HepG2 (cell line): Measurements from ENCODE around the gene CCL27. TPM values are rescaled to one million over a fixed set of nuclear protein-coding genes. Genes with fewer than 3 reads are reported as not detected.

ENCODE experiments used
- ATAC-seq: fragments of 200-7000 bp; cut with Tn5 transposase; 3 replicates; pipeline ENCODE4 v1.9.1; 2020; ENCODE audit warnings: mild to moderate bottlenecking, moderate library complexity
- BruUV-seq: library from RNA; stranded (reverse); fragments of 400-500 nt; replicated peaks from 2 replicates; lab custom pipeline; 2021; lab: Mats Ljungman, UMichigan
- CTCF ChIA-PET: fragments of 300-600 bp; formaldehyde crosslinking; extraction: SDS; loops from one replicate; lab custom pipeline; 2021; ENCODE audit warnings: low total read pairs, inconsistent platforms, low intra/inter-chr PET ratio; lab: Yijun Ruan, JAX
- POLR2A ChIA-PET: fragments of 350-600 bp; sonication (Branson Sonifier 250); formaldehyde crosslinking; loops from one replicate; lab custom pipeline; 2020; ENCODE audit warnings: antibody characterized with exemption, inconsistent platforms; lab: Yijun Ruan, JAX
- DNase-seq: peaks from one replicate; pipeline ENCODE4 v3.0.0-alpha.2; 2015; ENCODE audit warnings: low spot score
- FAIRE-seq: peaks from 3 replicates; lab custom pipeline; 2011; peaks lifted over from hg19 to GRCh38; lab: Jason Lieb, UNC
- H2AFZ ChIP-seq: one replicate; pipeline ENCODE4 v1.6.1; 2011; ENCODE audit warnings: low read length, inconsistent platforms
- H3K27ac ChIP-seq: fragments of 300-600 bp; 3 replicates; pipeline ENCODE4 v1.8.0; 2011; ENCODE audit warnings: mixed run types, mild to moderate bottlenecking, mixed read lengths, low read length, inconsistent platforms; ENCODE audit not compliant: insufficient read depth; ENCODE audit errors: extremely low read length
- H3K27me3 ChIP-seq, 2 experiments: fragments of 200-600 bp in 1 of 2; 2 replicates in 1 of 2; 3 replicates in 1 of 2; pipeline versions ENCODE4 v1.6.0 to v1.8.0; 2011; ENCODE audit warnings: low read length in 2 of 2, mild to moderate bottlenecking in 2 of 2, moderate library complexity in 2 of 2, inconsistent platforms in 1 of 2; ENCODE audit not compliant: insufficient read depth in 2 of 2, control insufficient read depth in 1 of 2
- H3K36me3 ChIP-seq, 2 experiments: fragments of 200-600 bp in 1 of 2; replicated peaks in 1 of 2; 2 replicates in 1 of 2; 3 replicates in 1 of 2; pipeline versions ENCODE4 v1.5.1 to v1.8.0; 2011; ENCODE audit warnings: low read length in 2 of 2, inconsistent platforms in 1 of 2; ENCODE audit not compliant: insufficient read depth in 2 of 2, control insufficient read depth in 1 of 2
- H3K4me1 ChIP-seq: 2 replicates; pipeline ENCODE4 v1.5.1; 2012; ENCODE audit warnings: low read length, inconsistent platforms; ENCODE audit not compliant: insufficient read depth
- H3K4me2 ChIP-seq: 2 replicates; pipeline ENCODE4 v1.6.0; 2011; ENCODE audit warnings: low read depth, low read length, inconsistent platforms
- H3K4me3 ChIP-seq, 3 experiments: fragments of 200-600 bp in 1 of 3; sonication (generic), shearing (Covaris generic) in 1 of 3; replicated peaks in 1 of 3; 2 replicates each; pipeline ENCODE4 v1.5.1; 2011 to 2016; ENCODE audit warnings: low read length in 3 of 3, inconsistent platforms in 2 of 3, low read depth in 2 of 3, mild to moderate bottlenecking in 2 of 3, control low read depth in 1 of 3, mixed read lengths in 1 of 3; ENCODE audit not compliant: insufficient read depth in 1 of 3
- H3K79me2 ChIP-seq: one replicate; pipeline ENCODE4 v1.6.1; 2011; ENCODE audit warnings: low read length, inconsistent platforms; ENCODE audit not compliant: insufficient read depth
- H3K9ac ChIP-seq: 2 replicates; pipeline ENCODE4 v1.6.0; 2011; ENCODE audit warnings: mild to moderate bottlenecking, low read depth, low read length, inconsistent platforms; ENCODE audit not compliant: insufficient read depth
- H3K9me3 ChIP-seq: 2 replicates; pipeline ENCODE4 v1.5.1; 2012; ENCODE audit warnings: mild to moderate bottlenecking, low read length
- H4K20me1 ChIP-seq: 2 replicates; pipeline ENCODE4 v1.6.0; 2011; ENCODE audit warnings: inconsistent platforms, mild to moderate bottlenecking, low read length, moderate library complexity; ENCODE audit not compliant: insufficient read depth
- HNF4A ChIP-seq: sonication (generic); formaldehyde crosslinking; IDR thresholded peaks from 2 replicates; pipeline ENCODE4 v1.4.0; 2020; ENCODE audit warnings: missing genetic modification reagents
- NFE2 ChIP-seq: sonication (generic); formaldehyde crosslinking; IDR thresholded peaks from 2 replicates; pipeline ENCODE4 v1.4.0; 2020; ENCODE audit warnings: missing genetic modification reagents
- PHF21A ChIP-seq: sonication (generic); formaldehyde crosslinking; IDR thresholded peaks from 2 replicates; pipeline ENCODE4 v1.5.0; 2020; ENCODE audit warnings: mild to moderate bottlenecking, missing genetic modification reagents
- PITX1 ChIP-seq: sonication (generic); formaldehyde crosslinking; IDR thresholded peaks from 2 replicates; pipeline ENCODE4 v1.5.1; 2020; ENCODE audit warnings: mild to moderate bottlenecking, missing genetic modification reagents
- RORA ChIP-seq: sonication (generic); formaldehyde crosslinking; IDR thresholded peaks from 2 replicates; pipeline ENCODE4 v1.5.0; 2020; ENCODE audit warnings: mild to moderate bottlenecking, missing genetic modification reagents, moderate library complexity
- SOX6 ChIP-seq, 2 experiments: fragments of 450-650 bp in 1 of 2; sonication (generic) in 1 of 2; formaldehyde crosslinking in 1 of 2; IDR thresholded peaks; 2 replicates each; pipeline versions ENCODE4 v1.4.0 to v1.6.1; 2017 to 2020; ENCODE audit warnings: antibody characterized with exemption in 1 of 2, mild to moderate bottlenecking in 1 of 2, missing genetic modification reagents in 1 of 2
- SP1 ChIP-seq, 2 experiments: fragments of 450-650 bp in 1 of 2; sonication (generic) in 1 of 2; formaldehyde crosslinking in 1 of 2; IDR thresholded peaks; 2 replicates each; pipeline versions ENCODE4 v1.4.0 to v1.6.1; 2016 to 2020; ENCODE audit warnings: missing genetic modification reagents in 1 of 2
- ZNF350 ChIP-seq: sonication (generic); formaldehyde crosslinking; IDR thresholded peaks from 2 replicates; pipeline ENCODE4 v1.4.0; 2020; ENCODE audit warnings: mild to moderate bottlenecking, low read depth, missing genetic modification reagents, borderline replicate concordance
- ZNF543 ChIP-seq: sonication (generic); formaldehyde crosslinking; IDR thresholded peaks from 2 replicates; pipeline ENCODE4 v1.4.0; 2020; ENCODE audit warnings: mild to moderate bottlenecking, missing genetic modification reagents
- ZNF569 ChIP-seq: sonication (generic); formaldehyde crosslinking; IDR thresholded peaks from 2 replicates; pipeline ENCODE4 v1.5.0; 2020; ENCODE audit warnings: mild to moderate bottlenecking, missing genetic modification reagents, moderate library complexity, borderline replicate concordance
- ZNF841 ChIP-seq: sonication (generic); formaldehyde crosslinking; IDR thresholded peaks from 2 replicates; pipeline ENCODE4 v1.8.1; 2023; ENCODE audit warnings: missing genetic modification reagents, borderline replicate concordance
- ZSCAN25 ChIP-seq: sonication (generic); formaldehyde crosslinking; IDR thresholded peaks from 2 replicates; pipeline ENCODE4 v1.8.0; 2022; ENCODE audit warnings: mild to moderate bottlenecking, missing genetic modification reagents
- WGBS: methylation state at CpG from one replicate; pipeline ENCODE4 v1.1.6; 2017; ENCODE audit warnings: low lambda C conversion rate; 5-methylcytosine and 5-hydroxymethylcytosine counted together
- in situ Hi-C: cut with HindIII; loops from 2 replicates; pipeline ENCODE4 v1.10.0; 2017; ENCODE audit warnings: low pct_unique_long_range_greater_than_20kb; ENCODE audit not compliant: extremely low pct_ligation_motif_present
- intact Hi-C: fragments of 100-400 bp; cut with micrococcal nuclease; formaldehyde crosslinking; loops from one replicate; pipeline ENCODE4 v1.10.0; 2022; ENCODE audit not compliant: unreplicated experiment
- polyA plus RNA-seq, 8 experiments: library from polyadenylated mRNA; depleted of rRNA in 3 of 8; stranded (reverse) in 7 of 8; unstranded in 1 of 8; fragments of >200 nt; fragmentation: Illumina TruSeq in 4 of 8; extraction: Trizol in 4 of 8; gene quantifications; 2 replicates each; pipeline versions ENCODE4 v1.2.1 to v1.2.3, GENCODE V29; 2011 to 2016; ENCODE audit warnings: low read depth in 4 of 8, missing spikeins in 1 of 8, mixed read lengths in 1 of 8; ENCODE audit not compliant: insufficient read depth in 1 of 8
- total RNA-seq, 5 experiments: library from RNA; depleted of rRNA; stranded (reverse); fragments of >200 nt; fragmentation: Illumina TruSeq; extraction: Trizol; gene quantifications; 2 replicates each; pipeline ENCODE4 v1.2.3, GENCODE V29; 2016; ENCODE audit warnings: low read depth in 1 of 5
- TF ChIP-seq, protein P1 (sequence below): sonication (generic); formaldehyde crosslinking; IDR thresholded peaks from 2 replicates; pipeline ENCODE4 v1.5.1; 2020; ENCODE audit warnings: mild to moderate bottlenecking, missing genetic modification reagents, borderline replicate concordance
- TF ChIP-seq, protein P2 (sequence below): IDR thresholded peaks from 2 replicates; pipeline ENCODE4 v1.6.1; 2016; ENCODE audit warnings: missing biosample characterization, missing genetic modification reagents, low read depth
- TF ChIP-seq, protein P3 (sequence below): sonication (generic); formaldehyde crosslinking; IDR thresholded peaks from 2 replicates; pipeline ENCODE4 v1.5.0; 2020; ENCODE audit warnings: mild to moderate bottlenecking, missing genetic modification reagents, borderline replicate concordance

The CCL27 gene
- total and polyA plus RNA-seq, 2 of the 13 experiments (the other 11 are each of a cell fraction or from before 2014, with no cell fraction given), result not detected

DNA sequence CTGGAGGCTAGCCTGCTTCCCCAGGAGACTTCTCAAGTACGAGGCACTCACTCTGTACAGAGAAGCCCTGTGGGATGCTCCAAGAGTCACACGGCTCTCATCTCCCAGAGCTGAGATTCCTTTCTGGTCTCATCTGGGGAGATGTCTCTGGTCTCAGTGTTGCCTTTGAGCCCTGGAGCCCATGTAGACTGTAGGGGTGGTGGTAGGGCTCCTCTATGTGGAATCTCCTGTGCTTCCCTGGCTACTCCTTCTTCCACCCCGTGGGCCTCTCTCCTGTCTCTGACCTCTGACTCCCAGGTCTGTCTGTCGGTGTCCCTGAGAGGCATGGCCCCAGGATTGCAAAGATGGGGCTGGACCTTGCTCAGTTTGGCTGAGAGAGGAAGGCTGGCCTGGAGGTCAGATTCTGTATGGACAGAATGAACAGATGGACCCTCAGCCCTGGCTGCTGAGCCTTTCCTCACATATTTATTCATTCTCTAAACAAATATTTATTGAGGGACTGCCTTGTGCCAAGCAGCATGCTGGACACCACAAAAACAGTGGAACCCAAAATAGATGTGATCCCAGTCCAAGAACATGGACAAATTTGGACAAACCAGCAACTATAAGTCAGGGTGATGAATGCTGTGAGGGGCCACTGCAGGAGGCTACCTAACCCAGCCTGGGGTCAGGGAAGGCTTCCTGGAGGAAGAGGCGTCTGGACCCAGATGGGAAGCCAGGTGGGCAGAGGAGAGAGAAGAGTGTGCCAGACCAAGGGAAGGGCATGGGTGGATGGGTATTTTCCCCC is 26.1 kb upstream of the CCL27 start:
- intact Hi-C loops, result loop anchor here (1.0 kb wide), 1 partner anchor 13 kb away; no protein-coding TSS in a partner anchor
- CTCF ChIA-PET, result no interaction called here
- POLR2A ChIA-PET, result no interaction called here
- peak overlapping the region in 1 of 3 experiments; percentile 36; a peak in 1 of 6 replicates for H3K4me3 ChIP-seq
- no peaks in the 10 kb centered on the region for H4K20me1 ChIP-seq
- H3K9ac ChIP-seq, result no peak overlapping the region
- WGBS, result 0% methylated on average over 3 of the region's 5 CpGs
- H3K27me3 ChIP-seq, result no peaks in the 10 kb centered on the region
- no peaks in the 10 kb centered on the region for H3K79me2 ChIP-seq
- DNase-seq, result peak; percentile 70
- in situ Hi-C loops, result no loop called here
- no peaks in the 10 kb centered on the region for H3K36me3 ChIP-seq
- peaks cover 56% of the 10 kb centered on the region for H3K4me1 ChIP-seq
- H3K27ac ChIP-seq, result peak overlapping the region; percentile 37
- no TSS peak for BruUV-seq
- H3K9me3 ChIP-seq, result no peaks in the 10 kb centered on the region
- H3K4me2 ChIP-seq, result peak overlapping the region; percentile 68
- peak; percentile 94 for ATAC-seq
- H2AFZ ChIP-seq, result no peak overlapping the region
- FAIRE-seq, result peak; percentile 87
- TF ChIP-seq RORA (CRISPR knock-in tag), result no peak
- TF ChIP-seq PHF21A (CRISPR knock-in tag), result peak; percentile 81
- TF ChIP-seq HNF4A (CRISPR knock-in tag), result peak; percentile 95
- TF ChIP-seq ZNF350 (CRISPR knock-in tag), result no peak
- TF ChIP-seq NFE2 (CRISPR knock-in tag), result no peak
- peak; percentile 20; the same call in 1 of the 2 replicates for TF ChIP-seq ZSCAN25 (CRISPR knock-in tag)
- no peak for TF ChIP-seq SOX6 (IDR thresholded peaks at IDR 0.05)
- TF ChIP-seq SOX6 (CRISPR knock-in tag; IDR thresholded peaks at IDR 0.05), result peak; percentile 86
- 0 out of 2 replicates have a peak, but pooled peaks have one; percentile 30 for TF ChIP-seq ZNF543 (CRISPR knock-in tag)
- TF ChIP-seq, protein P1, sequence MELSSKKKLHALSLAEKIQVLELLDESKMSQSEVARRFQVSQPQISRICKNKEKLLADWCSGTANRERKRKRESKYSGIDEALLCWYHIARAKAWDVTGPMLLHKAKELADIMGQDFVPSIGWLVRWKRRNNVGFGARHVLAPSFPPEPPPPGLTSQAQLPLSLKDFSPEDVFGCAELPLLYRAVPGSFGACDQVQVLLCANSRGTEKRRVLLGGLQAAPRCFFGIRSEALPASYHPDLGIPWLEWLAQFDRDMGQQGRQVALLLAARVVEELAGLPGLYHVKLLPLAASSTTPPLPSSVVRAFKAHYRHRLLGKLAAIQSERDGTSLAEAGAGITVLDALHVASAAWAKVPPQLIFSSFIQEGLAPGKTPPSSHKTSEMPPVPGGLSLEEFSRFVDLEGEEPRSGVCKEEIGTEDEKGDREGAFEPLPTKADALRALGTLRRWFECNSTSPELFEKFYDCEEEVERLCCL (CRISPR knock-in tag), result no peak
- TF ChIP-seq ZNF841, result no peak
- TF ChIP-seq, protein P2, sequence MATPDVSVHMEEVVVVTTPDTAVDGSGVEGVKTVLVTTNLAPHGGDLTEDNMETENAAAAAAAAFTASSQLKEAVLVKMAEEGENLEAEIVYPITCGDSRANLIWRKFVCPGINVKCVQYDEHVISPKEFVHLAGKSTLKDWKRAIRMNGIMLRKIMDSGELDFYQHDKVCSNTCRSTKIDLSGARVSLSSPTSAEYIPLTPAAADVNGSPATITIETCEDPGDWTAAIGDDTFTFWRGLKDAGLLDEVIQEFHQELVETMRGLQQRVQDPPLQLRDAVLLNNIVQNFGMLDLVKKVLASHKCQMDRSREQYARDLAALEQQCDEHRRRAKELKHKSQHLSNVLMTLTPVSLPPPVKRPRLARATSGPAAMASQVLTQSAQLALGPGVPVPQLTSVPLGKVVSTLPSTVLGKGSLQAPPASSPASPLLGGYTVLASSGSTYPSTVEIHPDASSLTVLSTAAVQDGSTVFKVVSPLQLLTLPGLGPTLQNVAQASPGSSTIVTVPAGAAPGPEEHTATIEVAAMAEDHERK (CRISPR knock-in tag), result no peak
- TF ChIP-seq, protein P3, sequence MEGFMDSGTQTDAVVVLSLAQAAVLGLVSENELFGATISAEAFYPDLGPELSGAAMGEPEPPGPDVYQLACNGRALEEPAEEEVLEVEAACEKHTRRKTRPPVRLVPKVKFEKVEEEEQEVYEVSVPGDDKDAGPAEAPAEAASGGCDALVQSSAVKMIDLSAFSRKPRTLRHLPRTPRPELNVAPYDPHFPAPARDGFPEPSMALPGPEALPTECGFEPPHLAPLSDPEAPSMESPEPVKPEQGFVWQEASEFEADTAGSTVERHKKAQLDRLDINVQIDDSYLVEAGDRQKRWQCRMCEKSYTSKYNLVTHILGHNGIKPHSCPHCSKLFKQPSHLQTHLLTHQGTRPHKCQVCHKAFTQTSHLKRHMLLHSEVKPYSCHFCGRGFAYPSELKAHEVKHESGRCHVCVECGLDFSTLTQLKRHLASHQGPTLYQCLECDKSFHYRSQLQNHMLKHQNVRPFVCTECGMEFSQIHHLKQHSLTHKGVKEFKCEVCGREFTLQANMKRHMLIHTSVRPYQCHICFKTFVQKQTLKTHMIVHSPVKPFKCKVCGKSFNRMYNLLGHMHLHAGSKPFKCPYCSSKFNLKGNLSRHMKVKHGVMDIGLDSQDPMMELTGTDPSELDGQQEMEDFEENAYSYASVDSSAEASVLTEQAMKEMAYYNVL (CRISPR knock-in tag), result peak; percentile 92; the same call in 1 of the 2 replicates
- TF ChIP-seq ZNF569, result no peak
- TF ChIP-seq PITX1 (CRISPR knock-in tag), result peak; percentile 45; the same call in 1 of the 2 replicates
- no peak for TF ChIP-seq SP1 (IDR thresholded peaks at IDR 0.05)
- no peak for TF ChIP-seq SP1 (CRISPR knock-in tag; IDR thresholded peaks at IDR 0.05)
